Amniotic epithelial cell (primary cell): ENCODE measurements around the gene DSTN.

Experiments
- DNase-seq: peaks from one replicate; pipeline ENCODE4 v3.0.0-alpha.2; 2010; ENCODE audit warnings: low read depth

The DSTN gene

GRCh38 chr20:17549131-17549530 is 20.7 kb upstream of the DSTN start:
- DNase-seq = no peak

- no peak for DNase-seq
These were observed 14.8 kb upstream of the DSTN start for GRCh38 chr20:17555106-17555505.

- DNase-seq = no peak
These were observed 12.8 kb upstream of the DSTN start for GRCh38 chr20:17556837-17557674.

GRCh38 chr20:17557675-17558006 is 12.2 kb upstream of the DSTN start:
- DNase-seq = peak; percentile 87

GRCh38 chr20:17558154-17558940 is 11.5 kb upstream of the DSTN start:
- peak; percentile 94 for DNase-seq

DNA sequence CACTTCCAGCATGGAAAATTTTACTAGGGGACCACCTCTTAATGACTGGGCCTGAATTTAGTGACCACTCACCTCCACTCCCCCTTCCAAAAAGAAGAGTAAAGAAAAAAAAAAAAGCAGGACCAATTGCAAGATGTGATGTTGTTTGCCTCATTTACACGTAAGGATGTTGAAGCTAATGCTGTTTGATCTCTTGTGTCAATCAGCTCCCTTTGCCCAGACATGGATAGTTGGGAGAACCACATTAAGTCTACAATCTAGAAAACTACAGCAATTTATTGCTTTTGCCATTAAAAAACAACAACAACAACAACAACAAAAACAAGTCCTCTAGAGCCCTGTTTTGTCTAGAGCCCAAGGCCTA is 11.0 kb upstream of the DSTN start:
- DNase-seq = no peak

- DNase-seq = no peak
These were observed 10.5 kb upstream of the DSTN start for GRCh38 chr20:17559338-17559737.

DNA sequence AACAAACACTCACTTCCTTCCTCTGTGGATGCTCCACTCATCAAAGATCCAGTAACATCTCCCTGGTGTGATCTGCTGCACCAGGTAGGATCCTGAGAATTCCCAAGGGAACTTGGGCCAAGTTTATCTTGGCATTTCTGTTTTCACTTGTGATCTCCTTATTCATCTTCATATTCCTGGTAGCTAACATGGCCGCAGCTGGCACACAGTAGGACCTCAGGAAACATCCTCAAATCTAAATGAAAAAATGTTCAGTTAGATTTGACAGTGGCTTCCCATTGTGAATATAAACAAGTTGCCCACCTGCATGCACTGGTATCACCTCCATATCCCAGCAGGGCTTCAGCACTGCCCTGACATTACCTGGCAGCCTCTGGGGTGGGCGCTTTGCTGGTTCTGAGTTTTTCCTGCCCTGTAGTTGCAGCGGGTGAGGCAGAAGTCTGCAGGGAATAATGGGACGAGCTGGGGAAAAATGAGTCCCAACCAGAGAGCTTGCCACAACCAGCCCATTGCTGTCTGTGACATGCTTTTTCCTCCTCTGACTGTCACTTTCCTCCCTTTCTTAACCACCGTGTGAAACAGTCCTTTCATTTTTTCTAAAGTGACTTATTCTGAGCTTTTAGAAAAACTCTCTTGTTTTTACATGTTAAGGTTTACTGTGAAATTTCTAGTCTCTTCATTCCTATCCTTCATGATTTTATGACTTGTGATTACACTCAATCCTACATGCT is 9.4 kb upstream of the DSTN start:
- DNase-seq = no peak

GRCh38 chr20:17562804-17563305 is 7.0 kb upstream of the DSTN start:
- peak; percentile 95 for DNase-seq

DNA sequence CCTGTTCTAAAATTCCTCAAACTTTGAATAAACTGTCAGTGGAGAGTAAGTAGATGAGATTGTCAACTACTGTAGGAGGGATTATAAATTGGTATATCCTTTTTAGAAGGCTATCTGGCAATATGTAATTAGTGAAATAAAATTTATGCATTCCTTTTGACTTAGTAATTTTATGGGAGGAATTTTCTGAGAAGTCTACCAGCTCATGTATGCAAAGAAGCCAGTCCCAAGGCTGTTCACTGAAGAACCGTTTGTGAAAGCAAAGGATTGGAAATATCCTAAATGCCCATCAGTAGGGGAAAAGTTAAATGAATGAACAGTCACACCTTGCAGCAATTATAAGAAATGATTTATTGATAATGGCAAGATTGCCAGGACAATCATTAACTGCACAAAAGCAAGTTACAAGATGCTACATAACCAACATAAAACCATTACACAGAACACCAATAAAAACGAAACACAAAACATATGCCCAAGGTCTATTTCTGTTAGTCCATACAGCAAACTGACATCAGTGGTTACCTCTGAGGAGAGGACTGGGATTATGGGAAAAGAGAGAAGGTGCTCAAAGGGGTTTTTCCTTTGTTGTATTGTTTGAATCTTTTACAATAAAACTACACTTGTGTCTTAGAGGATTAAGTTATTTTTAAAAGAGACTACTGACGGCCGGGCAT is 4.6 kb upstream of the DSTN start:
- DNase-seq = peak; percentile 63

- DNase-seq = no peak
These were observed 3.5 kb upstream of the DSTN start for GRCh38 chr20:17566345-17566744.

DNA sequence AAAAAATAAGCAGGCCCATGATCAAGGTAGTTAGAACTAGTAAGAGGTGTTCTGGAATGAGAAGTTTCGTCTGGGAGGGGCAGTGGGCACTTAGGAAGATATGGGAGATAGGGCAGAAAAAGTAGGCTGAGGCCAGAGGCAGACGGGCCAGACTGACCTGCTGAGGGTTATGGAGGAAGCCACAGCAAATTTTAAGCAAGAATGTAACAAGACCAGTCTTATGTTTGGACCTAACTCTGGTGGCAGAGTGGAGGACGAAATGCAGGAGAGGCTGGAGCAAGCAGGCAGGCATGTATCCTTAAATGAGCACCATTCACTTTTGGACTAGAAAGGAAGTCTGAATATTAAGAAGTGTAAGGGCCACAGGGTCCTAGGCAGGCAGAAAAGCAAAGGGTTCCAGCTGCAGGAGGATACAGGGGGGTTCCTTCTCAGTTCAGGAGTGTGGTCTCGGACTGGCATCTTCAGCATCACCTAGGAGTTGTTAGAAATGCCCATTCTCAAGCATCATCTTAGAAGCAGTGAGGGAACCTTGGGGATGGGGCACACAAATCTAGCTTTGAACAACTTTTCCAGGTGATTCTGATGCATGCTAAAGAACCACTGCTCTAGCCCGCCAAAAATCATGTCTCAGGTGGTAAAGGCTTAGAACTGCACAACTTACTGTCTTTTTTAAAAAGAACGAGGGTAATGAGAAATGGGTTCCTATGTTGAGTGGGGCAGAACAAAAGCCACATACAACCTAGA is 1.7 kb upstream of the DSTN start:
- DNase-seq = no peak

DNA sequence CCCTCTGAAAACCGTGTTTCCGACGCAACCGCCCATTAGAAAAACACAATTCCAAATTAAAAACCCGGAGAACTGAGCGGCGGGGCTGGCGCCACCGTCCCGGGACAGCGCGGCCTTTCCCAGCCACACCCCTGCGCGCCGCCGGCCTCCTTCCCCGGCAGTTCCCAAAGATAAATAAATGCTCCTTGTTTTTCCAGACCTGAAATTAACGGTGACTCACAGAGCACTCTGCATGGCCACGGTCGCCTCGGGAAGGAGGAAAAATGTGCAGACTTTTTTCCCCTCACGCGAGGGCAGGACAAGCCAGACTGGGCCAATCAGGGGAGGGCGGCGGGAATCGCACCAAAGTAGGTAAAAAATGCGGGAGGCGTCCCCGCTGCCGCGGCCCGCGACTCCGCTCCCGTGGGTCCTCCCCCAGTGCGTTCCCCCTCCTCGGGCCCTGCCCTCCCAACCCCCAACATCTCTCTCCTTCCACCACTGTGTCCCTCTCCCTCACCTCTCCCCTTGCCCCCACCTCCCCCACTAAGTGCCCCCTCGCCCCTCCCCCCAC is 828 bp upstream of the DSTN start:
- DNase-seq = peak; percentile 97

DNA sequence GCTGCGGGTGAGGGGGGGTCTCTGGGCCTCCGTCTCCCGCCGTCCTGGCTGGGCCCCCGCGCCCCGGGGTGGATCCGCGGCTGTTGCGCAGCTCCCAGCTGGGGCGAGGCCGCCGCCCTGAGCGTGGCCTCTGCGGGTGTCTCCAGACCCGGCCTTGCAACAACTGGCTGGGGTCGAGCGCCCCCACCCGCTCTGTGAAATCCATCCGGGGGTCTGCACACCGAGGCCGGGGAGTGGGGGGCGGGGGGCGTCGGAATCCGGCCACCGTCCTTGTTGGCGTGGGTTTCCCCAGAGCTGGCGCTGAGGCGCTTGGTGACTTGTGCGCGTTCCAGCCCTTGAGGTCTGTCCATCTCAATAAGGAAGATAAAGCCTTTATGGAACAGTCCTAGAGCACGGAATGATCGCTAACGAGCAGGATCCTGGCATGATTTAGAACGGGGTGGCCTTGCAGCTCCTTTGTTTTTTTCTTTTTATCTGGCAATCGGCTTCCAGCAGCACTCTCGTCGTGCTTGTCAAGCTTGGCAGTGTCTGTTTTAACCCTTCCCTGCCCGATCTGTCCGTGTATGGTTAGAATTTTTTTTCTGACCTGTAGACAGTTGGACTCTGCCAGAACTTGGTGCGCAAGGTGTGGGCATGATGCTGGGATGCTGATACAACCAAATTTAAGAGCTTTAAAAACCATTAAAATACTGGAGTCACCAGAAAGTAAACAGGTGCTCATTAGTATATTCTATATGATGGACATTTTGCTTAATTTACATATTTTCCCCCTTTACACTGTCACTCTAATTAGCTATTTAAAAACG is 675 bp downstream of the DSTN start:
- DNase-seq = peak; percentile 37

DNA sequence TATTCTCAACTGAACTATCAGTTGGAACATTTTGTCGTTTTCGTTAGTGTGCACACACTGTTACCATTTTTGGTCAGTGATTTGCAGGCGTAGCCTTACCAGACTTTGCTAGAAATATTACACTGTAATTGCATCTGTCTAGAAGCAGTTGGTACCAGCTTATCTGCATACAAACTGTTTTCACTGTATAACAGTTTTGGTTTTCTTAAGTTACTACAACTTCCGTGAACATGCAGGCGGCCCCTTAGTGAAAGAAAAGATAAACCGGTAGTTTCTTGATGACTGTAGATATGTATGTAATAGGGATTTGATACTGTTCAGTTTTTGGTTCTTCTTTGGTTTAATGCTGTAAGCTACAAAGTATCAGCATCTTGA is 1.3 kb downstream of the DSTN start:
- DNase-seq = peak; percentile 31

DNA sequence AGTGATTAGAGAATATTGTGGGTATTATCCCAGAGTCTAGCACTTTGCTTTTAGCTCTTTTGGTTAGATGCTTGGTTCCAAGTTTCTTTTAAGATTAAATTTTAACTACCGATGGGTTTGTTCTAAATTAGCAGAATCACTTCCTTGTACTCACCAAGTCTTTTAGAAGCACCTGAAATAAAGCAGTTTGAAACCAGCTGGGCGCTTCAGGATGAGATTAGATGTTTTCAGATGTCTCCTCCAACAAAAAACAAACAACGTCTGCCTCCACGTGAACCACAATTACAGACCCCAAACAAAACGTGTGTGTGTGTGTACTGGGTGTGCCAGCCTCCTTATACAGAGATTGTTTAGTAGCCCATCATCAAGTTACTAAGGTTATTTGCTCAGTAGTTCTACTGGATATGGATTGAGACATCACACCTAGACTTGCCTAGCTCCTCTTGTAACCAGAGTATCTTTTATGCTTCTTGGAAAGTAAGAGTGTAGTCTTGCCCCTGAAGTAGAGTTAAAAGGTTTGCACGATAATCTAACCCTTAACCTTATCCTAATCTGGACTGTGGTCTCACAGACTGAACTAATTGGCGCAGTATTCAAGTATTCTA is 2.3 kb downstream of the DSTN start:
- DNase-seq = no peak

DNA sequence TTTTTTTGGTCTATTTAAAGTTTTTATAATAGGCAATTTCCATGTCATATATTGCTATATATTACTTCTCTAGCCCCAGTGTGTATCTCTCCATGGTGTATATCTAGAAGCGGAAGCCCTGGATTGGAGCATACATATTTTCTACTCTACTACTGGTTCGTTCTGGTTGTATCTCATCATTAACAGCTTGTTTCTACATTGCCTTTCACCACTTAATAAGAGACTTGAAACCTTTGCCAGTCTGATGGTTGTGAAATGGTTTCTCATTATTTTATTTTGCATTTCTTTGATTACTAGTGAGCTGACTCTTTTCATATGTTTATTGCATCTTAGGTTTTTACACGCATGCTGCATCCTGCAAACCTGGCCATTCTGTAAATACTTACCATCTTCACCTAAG is 3.6 kb downstream of the DSTN start:
- DNase-seq = no peak

- no peak for DNase-seq
These were observed 6.3 kb downstream of the DSTN start for GRCh38 chr20:17576215-17576614.

GRCh38 chr20:17579369-17580039 is 9.6 kb downstream of the DSTN start:
- no peak for DNase-seq
